Measurements from ENCODE around the gene GTF2A1L. TPM values are rescaled to one million over a fixed set of nuclear protein-coding genes. Genes with fewer than 3 reads are reported as not detected.

Gene GTF2A1L
- polyA plus RNA-seq, 1 donor from 2014 or later, result 0.51 TPM

DNA sequence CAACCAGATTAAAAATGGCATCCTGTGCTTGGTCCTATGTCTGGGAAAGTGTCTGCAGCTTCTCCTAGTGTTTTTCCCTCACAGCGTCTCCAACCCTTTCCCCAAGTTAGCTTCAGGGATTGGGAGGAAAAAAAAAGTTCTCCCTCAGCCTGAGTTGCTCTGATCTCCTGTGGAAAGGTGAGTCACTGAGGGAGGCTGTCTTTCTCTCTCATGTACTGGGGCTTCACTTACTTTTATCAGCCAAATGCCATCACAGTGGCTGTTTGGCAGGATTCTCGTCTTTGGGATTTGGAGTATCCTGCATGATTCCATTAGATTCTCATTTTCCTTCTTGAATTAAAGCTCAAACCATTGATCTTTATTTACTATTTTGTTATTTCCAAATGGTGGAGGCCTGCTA is 18.1 kb downstream of the GTF2A1L start:
- TF ChIP-seq EP300 (conservative IDR thresholded peaks at IDR 0.05; ENCODE audit: poor library complexity, severe bottlenecking) (no peak), SMC3 (conservative IDR thresholded peaks at IDR 0.05; ENCODE audit: poor library complexity) (no peak), TAF1 (IDR thresholded peaks at IDR 0.05; ENCODE audit: low read depth) (no peak), POLR2AphosphoS5 (IDR thresholded peaks at IDR 0.05) (no peak)
- Histone ChIP-seq H3K4me3 (ENCODE audit: low read length) (no peak overlapping the region), H3K9me3 (ENCODE audit: low read length) (no peaks in the 10 kb centered on the region)

GRCh38 chr2:48638261-48638660 is 20.6 kb downstream of the GTF2A1L start:
- Histone ChIP-seq H3K9me2 (ENCODE audit: insufficient read depth, low read length) (no peaks in the 10 kb centered on the region), H3K4me3 (ENCODE audit: low read length) (no peak overlapping the region), H3K27ac (ENCODE audit: low read length) (no peak overlapping the region), H3K9ac (ENCODE audit: low read length) (no peak overlapping the region), H3K79me2 (replicated peaks; ENCODE audit: insufficient read depth, low read length) (no peaks in the 10 kb centered on the region), H3K9me3 (ENCODE audit: low read length) (no peaks in the 10 kb centered on the region), H4K20me1 (ENCODE audit: insufficient read depth) (no peaks in the 10 kb centered on the region), H3K36me3 (ENCODE audit: insufficient read depth, low read length) (no peaks in the 10 kb centered on the region), H3K4me2 (ENCODE audit: low read length) (no peak overlapping the region), H3K27me3 (ENCODE audit: insufficient read depth, low read depth, low read length) (no peaks in the 10 kb centered on the region), H3F3A (ENCODE audit: insufficient read depth, low read length, poor library complexity, severe bottlenecking) (no peaks in the 10 kb centered on the region), H2AFZ (ENCODE audit: low read depth, low read length) (no peak overlapping the region)
- no peak for TF ChIP-seq EZH2 (IDR thresholded peaks at IDR 0.05; ENCODE audit: borderline replicate concordance, insufficient read depth, low read length, poor library complexity, severe bottlenecking)
- TF ChIP-seq, protein P1, sequence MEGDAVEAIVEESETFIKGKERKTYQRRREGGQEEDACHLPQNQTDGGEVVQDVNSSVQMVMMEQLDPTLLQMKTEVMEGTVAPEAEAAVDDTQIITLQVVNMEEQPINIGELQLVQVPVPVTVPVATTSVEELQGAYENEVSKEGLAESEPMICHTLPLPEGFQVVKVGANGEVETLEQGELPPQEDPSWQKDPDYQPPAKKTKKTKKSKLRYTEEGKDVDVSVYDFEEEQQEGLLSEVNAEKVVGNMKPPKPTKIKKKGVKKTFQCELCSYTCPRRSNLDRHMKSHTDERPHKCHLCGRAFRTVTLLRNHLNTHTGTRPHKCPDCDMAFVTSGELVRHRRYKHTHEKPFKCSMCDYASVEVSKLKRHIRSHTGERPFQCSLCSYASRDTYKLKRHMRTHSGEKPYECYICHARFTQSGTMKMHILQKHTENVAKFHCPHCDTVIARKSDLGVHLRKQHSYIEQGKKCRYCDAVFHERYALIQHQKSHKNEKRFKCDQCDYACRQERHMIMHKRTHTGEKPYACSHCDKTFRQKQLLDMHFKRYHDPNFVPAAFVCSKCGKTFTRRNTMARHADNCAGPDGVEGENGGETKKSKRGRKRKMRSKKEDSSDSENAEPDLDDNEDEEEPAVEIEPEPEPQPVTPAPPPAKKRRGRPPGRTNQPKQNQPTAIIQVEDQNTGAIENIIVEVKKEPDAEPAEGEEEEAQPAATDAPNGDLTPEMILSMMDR (IDR thresholded peaks at IDR 0.05; ENCODE audit: poor library complexity, severe bottlenecking), result no peak

More for the DNA sequence above, 18.1 kb downstream of the GTF2A1L start:
- no peaks in the 10 kb centered on the region for H3F3A ChIP-seq (ENCODE audit: insufficient read depth, low read length, poor library complexity, severe bottlenecking)
- H3K79me2 ChIP-seq (replicated peaks; ENCODE audit: insufficient read depth, low read length), result no peaks in the 10 kb centered on the region
- no peak overlapping the region for H2AFZ ChIP-seq (ENCODE audit: low read depth, low read length)
- no peaks in the 10 kb centered on the region for H4K20me1 ChIP-seq (ENCODE audit: insufficient read depth)
- no peak overlapping the region for H3K9ac ChIP-seq (ENCODE audit: low read length)
- H3K27me3 ChIP-seq (ENCODE audit: insufficient read depth, low read depth, low read length), result no peaks in the 10 kb centered on the region
- H3K36me3 ChIP-seq (ENCODE audit: insufficient read depth, low read length), result no peaks in the 10 kb centered on the region
- no peak overlapping the region for H3K4me2 ChIP-seq (ENCODE audit: low read length)
- no peaks in the 10 kb centered on the region for H3K9me2 ChIP-seq (ENCODE audit: insufficient read depth, low read length)
- no peak overlapping the region for H3K27ac ChIP-seq (ENCODE audit: low read length)

GRCh38 chr2:48651158-48651790 is 33.6 kb downstream of the GTF2A1L start:
- Histone ChIP-seq H3K9me3 (ENCODE audit: low read length) (no peaks in the 10 kb centered on the region), H3K27me3 (ENCODE audit: insufficient read depth, low read depth, low read length) (no peaks in the 10 kb centered on the region), H3K27ac (ENCODE audit: low read length) (no peak overlapping the region), H3K9ac (ENCODE audit: low read length) (no peak overlapping the region), H3K79me2 (replicated peaks; ENCODE audit: insufficient read depth, low read length) (no peaks in the 10 kb centered on the region), H3K36me3 (ENCODE audit: insufficient read depth, low read length) (no peaks in the 10 kb centered on the region), H3F3A (ENCODE audit: insufficient read depth, low read length, poor library complexity, severe bottlenecking) (no peaks in the 10 kb centered on the region), H3K4me3 (ENCODE audit: low read length) (no peak overlapping the region), H2AFZ (ENCODE audit: low read depth, low read length) (no peak overlapping the region), H4K20me1 (ENCODE audit: insufficient read depth) (no peaks in the 10 kb centered on the region), H3K9me2 (ENCODE audit: insufficient read depth, low read length) (no peaks in the 10 kb centered on the region), H3K4me2 (ENCODE audit: low read length) (no peak overlapping the region)
- TF ChIP-seq POLR2AphosphoS5 (IDR thresholded peaks at IDR 0.05) (no peak), EP300 (conservative IDR thresholded peaks at IDR 0.05; ENCODE audit: poor library complexity, severe bottlenecking) (no peak)

GRCh38 chr2:48668992-48669391 is 51.3 kb downstream of the GTF2A1L start:
- Histone ChIP-seq H3K4me3 (ENCODE audit: low read length) (no peak overlapping the region), H3K27me3 (ENCODE audit: insufficient read depth, low read depth, low read length) (no peaks in the 10 kb centered on the region), H3K9me2 (ENCODE audit: insufficient read depth, low read length) (no peaks in the 10 kb centered on the region), H3F3A (ENCODE audit: insufficient read depth, low read length, poor library complexity, severe bottlenecking) (no peaks in the 10 kb centered on the region), H3K4me2 (ENCODE audit: low read length) (no peak overlapping the region), H4K20me1 (ENCODE audit: insufficient read depth) (no peaks in the 10 kb centered on the region), H3K27ac (ENCODE audit: low read length) (no peak overlapping the region), H3K9me3 (ENCODE audit: low read length) (no peaks in the 10 kb centered on the region), H2AFZ (ENCODE audit: low read depth, low read length) (no peak overlapping the region), H3K36me3 (ENCODE audit: insufficient read depth, low read length) (no peaks in the 10 kb centered on the region), H3K9ac (ENCODE audit: low read length) (no peak overlapping the region), H3K79me2 (replicated peaks; ENCODE audit: insufficient read depth, low read length) (no peaks in the 10 kb centered on the region)
- TF ChIP-seq EP300 (conservative IDR thresholded peaks at IDR 0.05; ENCODE audit: poor library complexity, severe bottlenecking), result no peak
- no peak for TF ChIP-seq RAD21 (conservative IDR thresholded peaks at IDR 0.05)
- TF ChIP-seq POLR2AphosphoS5 (IDR thresholded peaks at IDR 0.05), result no peak
- TF ChIP-seq EZH2 (IDR thresholded peaks at IDR 0.05; ENCODE audit: borderline replicate concordance, insufficient read depth, low read length, poor library complexity, severe bottlenecking), result no peak
- TF ChIP-seq REST (IDR thresholded peaks at IDR 0.05; ENCODE audit: borderline replicate concordance), result no peak
- TF ChIP-seq, protein P1 (IDR thresholded peaks at IDR 0.05; ENCODE audit: poor library complexity, severe bottlenecking), result no peak
- no peak for TF ChIP-seq MXI1 (conservative IDR thresholded peaks at IDR 0.05; ENCODE audit: poor library complexity, severe bottlenecking)
- TF ChIP-seq SMC3 (conservative IDR thresholded peaks at IDR 0.05; ENCODE audit: poor library complexity), result no peak
- no peak for TF ChIP-seq TAF1 (IDR thresholded peaks at IDR 0.05; ENCODE audit: low read depth)
